ENCODE results near the gene TUBD1. TPM values are rescaled to one million over a fixed set of nuclear protein-coding genes. Genes with fewer than 3 reads are reported as not detected.

The TUBD1 gene
- total RNA-seq, 1 donor from 2014 or later, result 7.6 TPM

GRCh38 chr17:59814685-59815084 is 78.1 kb downstream of the TUBD1 start:
- no peak for FAIRE-seq
- Histone ChIP-seq H3K36me3 (ENCODE audit: control insufficient read depth, insufficient read depth, low read length) (peaks cover 1% of the 10 kb centered on the region), H3K27me3 (ENCODE audit: control insufficient read depth, insufficient read depth, low read length) (no peaks in the 10 kb centered on the region), H3K4me3 (ENCODE audit: low read depth, low read length) (no peak overlapping the region)
- TF ChIP-seq, protein P1, sequence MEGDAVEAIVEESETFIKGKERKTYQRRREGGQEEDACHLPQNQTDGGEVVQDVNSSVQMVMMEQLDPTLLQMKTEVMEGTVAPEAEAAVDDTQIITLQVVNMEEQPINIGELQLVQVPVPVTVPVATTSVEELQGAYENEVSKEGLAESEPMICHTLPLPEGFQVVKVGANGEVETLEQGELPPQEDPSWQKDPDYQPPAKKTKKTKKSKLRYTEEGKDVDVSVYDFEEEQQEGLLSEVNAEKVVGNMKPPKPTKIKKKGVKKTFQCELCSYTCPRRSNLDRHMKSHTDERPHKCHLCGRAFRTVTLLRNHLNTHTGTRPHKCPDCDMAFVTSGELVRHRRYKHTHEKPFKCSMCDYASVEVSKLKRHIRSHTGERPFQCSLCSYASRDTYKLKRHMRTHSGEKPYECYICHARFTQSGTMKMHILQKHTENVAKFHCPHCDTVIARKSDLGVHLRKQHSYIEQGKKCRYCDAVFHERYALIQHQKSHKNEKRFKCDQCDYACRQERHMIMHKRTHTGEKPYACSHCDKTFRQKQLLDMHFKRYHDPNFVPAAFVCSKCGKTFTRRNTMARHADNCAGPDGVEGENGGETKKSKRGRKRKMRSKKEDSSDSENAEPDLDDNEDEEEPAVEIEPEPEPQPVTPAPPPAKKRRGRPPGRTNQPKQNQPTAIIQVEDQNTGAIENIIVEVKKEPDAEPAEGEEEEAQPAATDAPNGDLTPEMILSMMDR (IDR thresholded peaks at IDR 0.05; ENCODE audit: insufficient read depth, low read length, severe bottlenecking), result no peak
- DNase-seq (ENCODE audit: low read depth), result no peak

DNA sequence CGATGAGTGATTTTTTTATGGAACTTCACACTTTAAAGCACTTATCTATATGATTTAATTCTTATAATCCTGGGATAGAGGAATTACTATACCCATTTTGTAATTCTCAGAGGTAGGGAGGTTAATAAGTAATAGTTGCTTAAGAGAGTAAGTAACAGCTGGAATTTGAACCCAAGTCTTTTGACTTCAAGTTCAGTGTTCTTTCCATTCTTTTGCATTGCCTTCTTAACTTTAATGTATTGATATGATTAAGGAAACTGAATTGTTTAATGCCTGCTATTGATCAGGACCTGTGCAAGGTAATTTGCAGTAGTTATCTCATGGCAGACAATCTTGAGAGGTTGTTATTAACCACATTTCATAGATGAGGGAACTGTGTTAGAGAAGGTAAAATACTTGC is 78.5 kb downstream of the TUBD1 start:
- TF ChIP-seq, protein P1 (IDR thresholded peaks at IDR 0.05; ENCODE audit: insufficient read depth, low read length, severe bottlenecking), result no peak
- Histone ChIP-seq H3K36me3 (ENCODE audit: control insufficient read depth, insufficient read depth, low read length) (peaks cover 1% of the 10 kb centered on the region), H3K4me3 (ENCODE audit: low read depth, low read length) (no peak overlapping the region), H3K27me3 (ENCODE audit: control insufficient read depth, insufficient read depth, low read length) (no peaks in the 10 kb centered on the region)
- FAIRE-seq, result no peak
- DNase-seq (ENCODE audit: low read depth), result no peak

- no peaks in the 10 kb centered on the region for H3K27me3 ChIP-seq (ENCODE audit: control insufficient read depth, insufficient read depth, low read length)
- H3K36me3 ChIP-seq (ENCODE audit: control insufficient read depth, insufficient read depth, low read length), result peaks cover 1% of the 10 kb centered on the region
- DNase-seq (ENCODE audit: low read depth) (no peak), FAIRE-seq (no peak)
- H3K4me3 ChIP-seq (ENCODE audit: low read depth, low read length), result no peak overlapping the region
- TF ChIP-seq, protein P1 (IDR thresholded peaks at IDR 0.05; ENCODE audit: insufficient read depth, low read length, severe bottlenecking), result no peak
These were observed 80.6 kb downstream of the TUBD1 start for GRCh38 chr17:59812139-59812538.

DNA sequence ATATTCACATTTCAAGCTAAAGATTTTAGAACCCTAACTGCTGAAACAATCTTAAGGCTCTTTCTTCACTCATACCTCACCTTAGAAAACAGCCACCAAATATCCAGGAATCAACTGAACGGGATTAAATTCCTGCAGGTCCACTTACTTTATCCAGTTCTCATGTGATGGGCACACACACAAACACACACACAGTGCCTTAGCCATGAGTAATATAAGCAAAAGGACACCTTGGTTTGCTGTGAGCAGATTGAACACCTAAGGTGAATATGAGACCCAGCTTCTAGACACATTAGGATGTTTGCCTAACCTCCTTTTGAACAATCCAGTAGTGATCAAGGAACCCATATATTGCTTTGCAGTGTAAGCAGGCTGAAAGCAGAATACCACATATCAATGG is 81.5 kb downstream of the TUBD1 start:
- DNase-seq (ENCODE audit: low read depth) (no peak), FAIRE-seq (no peak)
- peaks cover 1% of the 10 kb centered on the region for H3K36me3 ChIP-seq (ENCODE audit: control insufficient read depth, insufficient read depth, low read length)

GRCh38 chr17:59810894-59811153 is 81.9 kb downstream of the TUBD1 start:
- TF ChIP-seq, protein P1 (IDR thresholded peaks at IDR 0.05; ENCODE audit: insufficient read depth, low read length, severe bottlenecking), result no peak
- FAIRE-seq (no peak), DNase-seq (ENCODE audit: low read depth) (no peak)
- no peaks in the 10 kb centered on the region for H3K27me3 ChIP-seq (ENCODE audit: control insufficient read depth, insufficient read depth, low read length)
- peaks cover 1% of the 10 kb centered on the region for H3K36me3 ChIP-seq (ENCODE audit: control insufficient read depth, insufficient read depth, low read length)
- H3K4me3 ChIP-seq (ENCODE audit: low read depth, low read length), result no peak overlapping the region

More for the DNA sequence above, 81.5 kb downstream of the TUBD1 start:
- H3K27me3 ChIP-seq (ENCODE audit: control insufficient read depth, insufficient read depth, low read length), result no peaks in the 10 kb centered on the region
- no peak overlapping the region for H3K4me3 ChIP-seq (ENCODE audit: low read depth, low read length)
- TF ChIP-seq, protein P1 (IDR thresholded peaks at IDR 0.05; ENCODE audit: insufficient read depth, low read length, severe bottlenecking), result no peak

Other genes starting within 250 kb of the TUBD1 start
- 34.0 and 37.4 TPM in 2 replicates for gene PTRH2, start 185.5 kb downstream of the TUBD1 start, total RNA-seq
- 120 and 141 TPM in 2 replicates for gene VMP1, start 185.3 kb downstream of the TUBD1 start, total RNA-seq
- 37.1 and 39.0 TPM in 2 replicates for gene RPS6KB1, start 178 bp upstream of the TUBD1 start, total RNA-seq
- gene RNFT1, start 71.8 kb upstream of the TUBD1 start, total RNA-seq, result 8.4 and 17.0 TPM in 2 replicates
- 11.1 and 14.2 TPM in 2 replicates for gene HEATR6, start 186.0 kb upstream of the TUBD1 start, total RNA-seq

All from bronchial epithelial cell (primary cell).